GM21360 (cell line): Measurements from ENCODE around the gene ZNF624.
"Not testable (repeated sequence)": the region's sequence is repeated elsewhere in the genome, so short reads cannot be mapped to it uniquely, and the experiment has no call there.

Source experiments
- ATAC-seq: cut with Tn5 transposase; IDR thresholded peaks from one replicate; pipeline ENCODE4 v1.9.1; 2021; ENCODE audit warnings: mild to moderate bottlenecking, moderate library complexity; ENCODE audit not compliant: unreplicated experiment

ZNF624 gene

GRCh38 chr17:16653367-16654041 is at the start of gene ZNF624:
TSS of gene ZNF624 (minus strand) at chr17:16653850.
- ATAC-seq: peak; percentile 90

- not testable (repeated sequence) for ATAC-seq
Observed at GRCh38 chr17:16697603-16698002, 44.0 kb upstream of the ZNF624 start.

GRCh38 chr17:16690447-16690846 is 36.8 kb upstream of the ZNF624 start:
- ATAC-seq: not testable (repeated sequence)

- ATAC-seq: not testable (repeated sequence)
Observed at GRCh38 chr17:16689731-16690281, 36.2 kb upstream of the ZNF624 start, which contains the start of gene CCDC144A. TSS of gene CCDC144A (plus strand) at chr17:16690241. CDS start at chr17:16690401, 160 bp downstream.

- not testable (repeated sequence) for ATAC-seq
Observed at GRCh38 chr17:16687151-16687550, 33.5 kb upstream of the ZNF624 start.

- ATAC-seq: not testable (repeated sequence)
Observed at GRCh38 chr17:16686019-16686418, 32.4 kb upstream of the ZNF624 start.

- ATAC-seq: not testable (repeated sequence)
Observed at GRCh38 chr17:16683290-16684138, 29.9 kb upstream of the ZNF624 start.

GRCh38 chr17:16676676-16677268 is 23.1 kb upstream of the ZNF624 start:
- ATAC-seq: no peak

- ATAC-seq: not testable (repeated sequence)
Observed at GRCh38 chr17:16666907-16667636, 13.4 kb upstream of the ZNF624 start.

- ATAC-seq: not testable (repeated sequence)
Observed at GRCh38 chr17:16666553-16666906, 12.9 kb upstream of the ZNF624 start.

- no peak for ATAC-seq
Observed at GRCh38 chr17:16662936-16663335, 9.3 kb upstream of the ZNF624 start.

GRCh38 chr17:16661217-16661616 is 7.6 kb upstream of the ZNF624 start:
- ATAC-seq: no peak

- ATAC-seq: peak; percentile 12
Observed at GRCh38 chr17:16652847-16653366, 743 bp downstream of the ZNF624 start.

- no peak for ATAC-seq
Observed at GRCh38 chr17:16652252-16652651, 1.4 kb downstream of the ZNF624 start.

- ATAC-seq: no peak
Observed at GRCh38 chr17:16649585-16649984, 4.1 kb downstream of the ZNF624 start.

- ATAC-seq: no peak
Observed at GRCh38 chr17:16639438-16639837, 14.2 kb downstream of the ZNF624 start.

GRCh38 chr17:16623282-16623681 is 30.4 kb downstream of the ZNF624 start:
- no peak for ATAC-seq

- ATAC-seq: no peak
Observed at GRCh38 chr17:16622540-16623277, 30.9 kb downstream of the ZNF624 start.

GRCh38 chr17:16617481-16618060 is 36.1 kb downstream of the ZNF624 start:
- no peak for ATAC-seq
